GM23338 (cell line): ENCODE data around the gene IFITM1. TPM values are rescaled to one million over a fixed set of nuclear protein-coding genes. Genes with fewer than 3 reads are reported as not detected.

Experiments
- ATAC-seq: fragments of 200-7000 bp; cut with Tn5 transposase; 3 replicates; pipeline ENCODE4 v1.9.1; 2020
- DNase-seq: peaks from one replicate; pipeline ENCODE4 v3.0.0-alpha.2; 2015; ENCODE audit warnings: low spot score
- H2AFZ ChIP-seq: fragments of 200-600 bp; sonication (generic); 2 replicates; pipeline ENCODE4 v1.8.0; 2016; ENCODE audit warnings: antibody characterized with exemption, mild to moderate bottlenecking, moderate library complexity
- H3F3A ChIP-seq: fragments of 200-600 bp; sonication (generic); replicated peaks from 2 replicates; pipeline ENCODE4 v1.8.0; 2017; ENCODE audit warnings: antibody characterized with exemption, mixed run types, low read depth
- H3K27ac ChIP-seq: fragments of 200-600 bp; sonication (generic); 2 replicates; pipeline ENCODE4 v1.6.1; 2016; ENCODE audit warnings: low read depth
- H3K27me3 ChIP-seq: fragments of 200-600 bp; sonication (generic); 2 replicates; pipeline ENCODE4 v1.8.0; 2016; ENCODE audit warnings: mild to moderate bottlenecking, mixed run types, moderate library complexity; ENCODE audit not compliant: insufficient read depth
- H3K36me3 ChIP-seq: fragments of 200-600 bp; sonication (generic); 2 replicates; pipeline ENCODE4 v1.8.0; 2016; ENCODE audit warnings: mild to moderate bottlenecking; ENCODE audit not compliant: insufficient read depth
- H3K4me1 ChIP-seq: fragments of 200-600 bp; sonication (generic); 2 replicates; pipeline ENCODE4 v1.8.0; 2016; ENCODE audit warnings: mild to moderate bottlenecking, moderate library complexity; ENCODE audit not compliant: insufficient read depth
- H3K4me2 ChIP-seq: fragments of 200-600 bp; sonication (generic); 2 replicates; pipeline ENCODE4 v1.7.1; 2017; ENCODE audit warnings: mixed run types
- H3K4me3 ChIP-seq: fragments of 200-600 bp; sonication (generic); 2 replicates; pipeline ENCODE4 v1.6.1; 2016; ENCODE audit warnings: mixed run types
- H3K79me2 ChIP-seq: fragments of 200-600 bp; sonication (generic); replicated peaks from 2 replicates; pipeline ENCODE4 v1.8.0; 2017; ENCODE audit warnings: mild to moderate bottlenecking; ENCODE audit not compliant: insufficient read depth
- H3K9me2 ChIP-seq: fragments of 200-600 bp; sonication (generic); 2 replicates; pipeline ENCODE4 v1.8.0; 2017; ENCODE audit not compliant: insufficient read depth
- H4K20me1 ChIP-seq: fragments of 200-600 bp; sonication (generic); replicated peaks from 2 replicates; pipeline ENCODE4 v1.8.0; 2017; ENCODE audit warnings: mild to moderate bottlenecking; ENCODE audit not compliant: insufficient read depth
- H3K27ac Mint-ChIP-seq: 2 replicates; pipeline ENCODE4 v1.8.0; 2020; ENCODE audit warnings: inconsistent platforms, mild to moderate bottlenecking, moderate library complexity, mixed read lengths
- H3K27me3 Mint-ChIP-seq: 3 replicates; pipeline ENCODE4 v1.8.0; 2022; ENCODE audit warnings: low read depth, mild to moderate bottlenecking, moderate library complexity, mixed read lengths, inconsistent platforms; ENCODE audit not compliant: insufficient read depth, poor library complexity
- H3K36me3 Mint-ChIP-seq: 3 replicates; pipeline ENCODE4 v1.8.0; 2021; ENCODE audit warnings: low read depth, mild to moderate bottlenecking, inconsistent platforms, moderate library complexity, mixed read lengths
- H3K4me1 Mint-ChIP-seq: 3 replicates; pipeline ENCODE4 v1.8.0; 2020; ENCODE audit warnings: mild to moderate bottlenecking, inconsistent platforms, mixed read lengths
- H3K4me3 Mint-ChIP-seq: 3 replicates; pipeline ENCODE4 v1.8.0; 2021; ENCODE audit warnings: moderate library complexity, mild to moderate bottlenecking, inconsistent platforms, mixed read lengths
- H3K9me3 Mint-ChIP-seq: 3 replicates; pipeline ENCODE4 v1.8.0; 2020; ENCODE audit warnings: moderate library complexity, mild to moderate bottlenecking, inconsistent platforms, mixed read lengths
- CREB1 ChIP-seq: fragments of 250-450 bp; sonication (Bioruptor Pico); IDR thresholded peaks from 2 replicates; pipeline ENCODE4 v1.5.0; 2020; ENCODE audit warnings: low read depth, mild to moderate bottlenecking, moderate library complexity
- EZH2 ChIP-seq: fragments of 200-600 bp; sonication (generic); IDR thresholded peaks from one replicate; pipeline ENCODE4 v1.8.0; 2017; ENCODE audit warnings: antibody characterized with exemption, mild to moderate bottlenecking, low read depth; ENCODE audit not compliant: unreplicated experiment
- POLR2AphosphoS5 ChIP-seq: IDR thresholded peaks from 2 replicates; pipeline ENCODE4 v1.6.1; 2016; ENCODE audit warnings: antibody characterized with exemption, low read depth
- STAT1 ChIP-seq: IDR thresholded peaks from one replicate; pipeline ENCODE4 v1.6.1; 2016; ENCODE audit warnings: antibody characterized with exemption; ENCODE audit not compliant: unreplicated experiment
- ZNF114 ChIP-seq: fragments of 250-450 bp; sonication (Bioruptor Pico); IDR thresholded peaks from 2 replicates; pipeline ENCODE4 v1.5.0; 2020; ENCODE audit warnings: mild to moderate bottlenecking, moderate library complexity
- ZNF331 ChIP-seq: fragments of 250-450 bp; sonication (Bioruptor Pico); IDR thresholded peaks from 2 replicates; pipeline ENCODE4 v1.5.0; 2020; ENCODE audit warnings: low read depth, mild to moderate bottlenecking, moderate library complexity
- polyA plus RNA-seq: library from polyadenylated mRNA; unstranded; fragments of >200 nt; fragmentation: Nextera tagmentation; extraction: Ambion mirVana; gene quantifications from 2 replicates; pipeline ENCODE4 v1.2.1, GENCODE V29; 2016
- total RNA-seq: library from RNA; depleted of rRNA; stranded (reverse); fragments of >200 nt; shearing (Covaris generic); gene quantifications from 2 replicates; pipeline ENCODE4 v1.2.3, GENCODE V29; 2014
- TF ChIP-seq, protein P1 (sequence below): fragments of 250-450 bp; sonication (Bioruptor Pico); IDR thresholded peaks from 2 replicates; pipeline ENCODE4 v1.5.0; 2020; ENCODE audit warnings: mild to moderate bottlenecking, moderate library complexity
- TF ChIP-seq, protein P2 (sequence below), 2 experiments: fragments of 200-600 bp in 1 of 2; sonication (generic) in 1 of 2; conservative IDR thresholded peaks; 2 replicates each; pipeline versions ENCODE4 v1.5.1 to v1.6.1; 2016 to 2017; ENCODE audit warnings: antibody characterized with exemption in 2 of 2, low read depth in 2 of 2, mild to moderate bottlenecking in 2 of 2, moderate library complexity in 1 of 2
- TF ChIP-seq, protein P3 (sequence below): IDR thresholded peaks from 2 replicates; pipeline ENCODE4 v1.6.1; 2016; ENCODE audit warnings: antibody characterized with exemption

IFITM1 gene
- total and polyA plus RNA-seq, 2 experiments from 2014 or later = 396 to 1,194 TPM

DNA sequence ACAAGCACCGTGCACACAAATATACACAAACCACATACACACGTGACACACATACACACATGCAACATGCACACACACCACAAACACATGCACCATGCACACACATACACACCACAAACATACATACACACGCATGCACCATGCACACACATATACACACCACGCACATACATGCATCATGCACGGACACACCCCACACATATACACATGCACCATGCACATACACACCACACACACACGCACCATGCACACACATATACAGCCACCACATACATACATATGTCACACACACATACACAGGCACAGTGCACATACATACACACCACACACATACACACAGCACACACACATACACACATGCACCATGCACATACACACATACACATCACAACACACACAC is 42.8 kb downstream of the IFITM1 start (continued):
- TF ChIP-seq, protein P1, sequence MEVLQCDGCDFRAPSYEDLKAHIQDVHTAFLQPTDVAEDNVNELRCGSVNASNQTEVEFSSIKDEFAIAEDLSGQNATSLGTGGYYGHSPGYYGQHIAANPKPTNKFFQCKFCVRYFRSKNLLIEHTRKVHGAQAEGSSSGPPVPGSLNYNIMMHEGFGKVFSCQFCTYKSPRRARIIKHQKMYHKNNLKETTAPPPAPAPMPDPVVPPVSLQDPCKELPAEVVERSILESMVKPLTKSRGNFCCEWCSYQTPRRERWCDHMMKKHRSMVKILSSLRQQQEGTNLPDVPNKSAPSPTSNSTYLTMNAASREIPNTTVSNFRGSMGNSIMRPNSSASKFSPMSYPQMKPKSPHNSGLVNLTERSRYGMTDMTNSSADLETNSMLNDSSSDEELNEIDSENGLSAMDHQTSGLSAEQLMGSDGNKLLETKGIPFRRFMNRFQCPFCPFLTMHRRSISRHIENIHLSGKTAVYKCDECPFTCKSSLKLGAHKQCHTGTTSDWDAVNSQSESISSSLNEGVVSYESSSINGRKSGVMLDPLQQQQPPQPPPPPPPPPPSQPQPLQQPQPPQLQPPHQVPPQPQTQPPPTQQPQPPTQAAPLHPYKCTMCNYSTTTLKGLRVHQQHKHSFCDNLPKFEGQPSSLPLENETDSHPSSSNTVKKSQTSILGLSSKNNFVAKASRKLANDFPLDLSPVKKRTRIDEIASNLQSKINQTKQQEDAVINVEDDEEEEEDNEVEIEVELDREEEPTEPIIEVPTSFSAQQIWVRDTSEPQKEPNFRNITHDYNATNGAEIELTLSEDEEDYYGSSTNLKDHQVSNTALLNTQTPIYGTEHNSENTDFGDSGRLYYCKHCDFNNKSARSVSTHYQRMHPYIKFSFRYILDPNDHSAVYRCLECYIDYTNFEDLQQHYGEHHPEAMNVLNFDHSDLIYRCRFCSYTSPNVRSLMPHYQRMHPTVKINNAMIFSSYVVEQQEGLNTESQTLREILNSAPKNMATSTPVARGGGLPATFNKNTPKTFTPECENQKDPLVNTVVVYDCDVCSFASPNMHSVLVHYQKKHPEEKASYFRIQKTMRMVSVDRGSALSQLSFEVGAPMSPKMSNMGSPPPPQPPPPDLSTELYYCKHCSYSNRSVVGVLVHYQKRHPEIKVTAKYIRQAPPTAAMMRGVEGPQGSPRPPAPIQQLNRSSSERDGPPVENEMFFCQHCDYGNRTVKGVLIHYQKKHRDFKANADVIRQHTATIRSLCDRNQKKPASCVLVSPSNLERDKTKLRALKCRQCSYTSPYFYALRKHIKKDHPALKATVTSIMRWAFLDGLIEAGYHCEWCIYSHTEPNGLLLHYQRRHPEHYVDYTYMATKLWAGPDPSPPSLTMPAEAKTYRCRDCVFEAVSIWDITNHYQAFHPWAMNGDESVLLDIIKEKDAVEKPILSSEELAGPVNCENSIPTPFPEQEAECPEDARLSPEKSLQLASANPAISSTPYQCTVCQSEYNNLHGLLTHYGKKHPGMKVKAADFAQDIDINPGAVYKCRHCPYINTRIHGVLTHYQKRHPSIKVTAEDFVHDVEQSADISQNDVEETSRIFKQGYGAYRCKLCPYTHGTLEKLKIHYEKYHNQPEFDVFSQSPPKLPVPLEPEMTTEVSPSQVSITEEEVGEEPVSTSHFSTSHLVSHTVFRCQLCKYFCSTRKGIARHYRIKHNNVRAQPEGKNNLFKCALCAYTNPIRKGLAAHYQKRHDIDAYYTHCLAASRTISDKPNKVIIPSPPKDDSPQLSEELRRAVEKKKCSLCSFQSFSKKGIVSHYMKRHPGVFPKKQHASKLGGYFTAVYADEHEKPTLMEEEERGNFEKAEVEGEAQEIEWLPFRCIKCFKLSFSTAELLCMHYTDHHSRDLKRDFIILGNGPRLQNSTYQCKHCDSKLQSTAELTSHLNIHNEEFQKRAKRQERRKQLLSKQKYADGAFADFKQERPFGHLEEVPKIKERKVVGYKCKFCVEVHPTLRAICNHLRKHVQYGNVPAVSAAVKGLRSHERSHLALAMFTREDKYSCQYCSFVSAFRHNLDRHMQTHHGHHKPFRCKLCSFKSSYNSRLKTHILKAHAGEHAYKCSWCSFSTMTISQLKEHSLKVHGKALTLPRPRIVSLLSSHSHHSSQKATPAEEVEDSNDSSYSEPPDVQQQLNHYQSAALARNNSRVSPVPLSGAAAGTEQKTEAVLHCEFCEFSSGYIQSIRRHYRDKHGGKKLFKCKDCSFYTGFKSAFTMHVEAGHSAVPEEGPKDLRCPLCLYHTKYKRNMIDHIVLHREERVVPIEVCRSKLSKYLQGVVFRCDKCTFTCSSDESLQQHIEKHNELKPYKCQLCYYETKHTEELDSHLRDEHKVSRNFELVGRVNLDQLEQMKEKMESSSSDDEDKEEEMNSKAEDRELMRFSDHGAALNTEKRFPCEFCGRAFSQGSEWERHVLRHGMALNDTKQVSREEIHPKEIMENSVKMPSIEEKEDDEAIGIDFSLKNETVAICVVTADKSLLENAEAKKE (CRISPR knock-in tag) = no peak
- no peak for TF ChIP-seq STAT1
- no peak for TF ChIP-seq POLR2AphosphoS5

DNA sequence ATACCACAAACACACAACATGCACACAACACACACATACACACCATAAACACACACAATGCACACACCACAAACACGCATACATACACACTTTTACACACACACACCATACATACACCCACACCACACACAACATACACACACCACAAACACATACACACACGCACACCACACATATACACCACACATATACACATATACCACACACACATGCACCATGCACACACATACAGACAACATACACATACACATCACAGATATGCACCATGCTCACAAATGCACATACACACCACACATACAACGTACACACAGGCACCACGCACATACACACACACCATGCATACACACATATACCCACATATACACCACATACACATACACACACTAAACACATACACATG is 43.7 kb downstream of the IFITM1 start:
- no peak overlapping the region for H2AFZ ChIP-seq
- H3K36me3 Mint-ChIP-seq = peaks cover 23% of the 10 kb centered on the region; the same call in 2 of the 3 replicates
- no peaks in the 10 kb centered on the region for H3K79me2 ChIP-seq
- H3K4me3 ChIP-seq = no peak overlapping the region
- H3K36me3 ChIP-seq = no peaks in the 10 kb centered on the region
- peaks cover 15% of the 10 kb centered on the region for H3K4me1 ChIP-seq
- no peak for DNase-seq
- H3K27ac Mint-ChIP-seq = no peak overlapping the region
- H3K27me3 Mint-ChIP-seq = peaks cover 15% of the 10 kb centered on the region
- no peaks in the 10 kb centered on the region for H4K20me1 ChIP-seq
- H3K27ac ChIP-seq = no peak overlapping the region
- no peak overlapping the region for H3K4me2 ChIP-seq
- no peaks in the 10 kb centered on the region for H3K9me2 ChIP-seq
- peaks cover 38% of the 10 kb centered on the region for H3K9me3 Mint-ChIP-seq
- no peak for ATAC-seq
- H3F3A ChIP-seq = peaks cover 32% of the 10 kb centered on the region
- no peaks in the 10 kb centered on the region for H3K27me3 ChIP-seq
- no peak overlapping the region for H3K4me3 Mint-ChIP-seq
- peaks cover 18% of the 10 kb centered on the region for H3K4me1 Mint-ChIP-seq
- TF ChIP-seq, protein P2, sequence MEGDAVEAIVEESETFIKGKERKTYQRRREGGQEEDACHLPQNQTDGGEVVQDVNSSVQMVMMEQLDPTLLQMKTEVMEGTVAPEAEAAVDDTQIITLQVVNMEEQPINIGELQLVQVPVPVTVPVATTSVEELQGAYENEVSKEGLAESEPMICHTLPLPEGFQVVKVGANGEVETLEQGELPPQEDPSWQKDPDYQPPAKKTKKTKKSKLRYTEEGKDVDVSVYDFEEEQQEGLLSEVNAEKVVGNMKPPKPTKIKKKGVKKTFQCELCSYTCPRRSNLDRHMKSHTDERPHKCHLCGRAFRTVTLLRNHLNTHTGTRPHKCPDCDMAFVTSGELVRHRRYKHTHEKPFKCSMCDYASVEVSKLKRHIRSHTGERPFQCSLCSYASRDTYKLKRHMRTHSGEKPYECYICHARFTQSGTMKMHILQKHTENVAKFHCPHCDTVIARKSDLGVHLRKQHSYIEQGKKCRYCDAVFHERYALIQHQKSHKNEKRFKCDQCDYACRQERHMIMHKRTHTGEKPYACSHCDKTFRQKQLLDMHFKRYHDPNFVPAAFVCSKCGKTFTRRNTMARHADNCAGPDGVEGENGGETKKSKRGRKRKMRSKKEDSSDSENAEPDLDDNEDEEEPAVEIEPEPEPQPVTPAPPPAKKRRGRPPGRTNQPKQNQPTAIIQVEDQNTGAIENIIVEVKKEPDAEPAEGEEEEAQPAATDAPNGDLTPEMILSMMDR (conservative IDR thresholded peaks at IDR 0.05; ENCODE audit: low read depth in 2 of 2) = no peak
- TF ChIP-seq EZH2 (no peak), POLR2AphosphoS5 (no peak), ZNF114 (CRISPR knock-in tag) (no peak), CREB1 (CRISPR knock-in tag) (no peak), ZNF331 (CRISPR knock-in tag) (no peak)
- TF ChIP-seq, protein P3, sequence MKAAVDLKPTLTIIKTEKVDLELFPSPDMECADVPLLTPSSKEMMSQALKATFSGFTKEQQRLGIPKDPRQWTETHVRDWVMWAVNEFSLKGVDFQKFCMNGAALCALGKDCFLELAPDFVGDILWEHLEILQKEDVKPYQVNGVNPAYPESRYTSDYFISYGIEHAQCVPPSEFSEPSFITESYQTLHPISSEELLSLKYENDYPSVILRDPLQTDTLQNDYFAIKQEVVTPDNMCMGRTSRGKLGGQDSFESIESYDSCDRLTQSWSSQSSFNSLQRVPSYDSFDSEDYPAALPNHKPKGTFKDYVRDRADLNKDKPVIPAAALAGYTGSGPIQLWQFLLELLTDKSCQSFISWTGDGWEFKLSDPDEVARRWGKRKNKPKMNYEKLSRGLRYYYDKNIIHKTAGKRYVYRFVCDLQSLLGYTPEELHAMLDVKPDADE = no peak
